Gastrocnemius medialis (tissue), 4 donors: ENCODE measurements around the gene ATP6AP2.
"Not testable (repeated sequence)": the region's sequence is repeated elsewhere in the genome, so short reads cannot be mapped to it uniquely, and the experiment has no call there.

Experiments used
- CTCF ChIP-seq, 5 experiments: fragments of 450-650 bp in 3 of 5; fragments of 200-600 bp in 2 of 5; sonication (generic) in 2 of 5; IDR thresholded peaks in 4 of 5; conservative IDR thresholded peaks in 1 of 5; 1 replicate in 4 of 5; 2 replicates in 1 of 5; pipeline ENCODE4 v1.5.1; 2016 to 2019; ENCODE audit warnings: antibody characterized with exemption in 5 of 5, mild to moderate bottlenecking in 3 of 5, moderate library complexity in 3 of 5
- POLR2A ChIP-seq, 2 donors: fragments of 450-650 bp; IDR thresholded peaks; one replicate each; pipeline ENCODE4 v1.6.1; 2017; ENCODE audit warnings: antibody characterized with exemption in 2 of 2, mild to moderate bottlenecking in 2 of 2, moderate library complexity in 2 of 2

DNA sequence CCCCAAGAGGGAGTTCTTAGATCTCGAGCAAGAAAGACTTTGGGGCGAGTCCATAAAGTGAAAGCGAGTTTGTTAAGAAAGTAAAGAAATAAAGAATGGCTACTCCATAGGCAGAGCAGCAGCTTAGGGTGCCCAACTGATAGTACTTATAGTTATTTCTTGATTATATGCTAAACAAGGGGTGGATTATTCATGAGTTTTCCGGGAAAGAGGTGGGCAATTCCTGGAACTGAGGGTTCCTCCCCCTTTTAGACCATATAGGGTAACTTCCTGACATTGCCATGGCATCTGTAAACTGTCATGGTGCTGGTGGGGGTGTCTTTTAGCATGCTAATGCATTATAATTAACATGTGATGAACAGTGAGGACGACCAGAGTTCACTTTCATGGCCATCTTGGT, 9.6 kb upstream of the ATP6AP2 start:
- TF ChIP-seq CTCF (IDR thresholded peaks at IDR 0.05 in 4 of 5, conservative IDR thresholded peaks at IDR 0.05 in 1 of 5); POLR2A (IDR thresholded peaks at IDR 0.05): not testable (repeated sequence)
